Large intestine (tissue), 3 donors: ENCODE results near the gene HDGFL2. TPM values are rescaled to one million over a fixed set of nuclear protein-coding genes. Genes with fewer than 3 reads are reported as not detected.

Source experiments
- DNase-seq, 2 donors: peaks; one replicate each; pipeline versions ENCODE4 v3.0.0 to v3.0.0-alpha.2; 2013
- H3K27ac ChIP-seq: one replicate; pipeline ENCODE4 v1.5.1; 2013; ENCODE audit warnings: low read length
- H3K27me3 ChIP-seq: 2 replicates; pipeline ENCODE4 v1.6.1; 2013; ENCODE audit warnings: low read length; ENCODE audit not compliant: control insufficient read depth, insufficient read depth
- H3K36me3 ChIP-seq: 2 replicates; pipeline ENCODE4 v1.6.1; 2013; ENCODE audit warnings: low read length; ENCODE audit not compliant: control insufficient read depth, insufficient read depth
- H3K4me1 ChIP-seq: one replicate; pipeline ENCODE4 v1.6.1; 2013; ENCODE audit warnings: low read length; ENCODE audit not compliant: control insufficient read depth, insufficient read depth
- H3K4me3 ChIP-seq: one replicate; pipeline ENCODE4 v1.5.1; 2013; ENCODE audit warnings: low read length
- H3K9me3 ChIP-seq: one replicate; pipeline ENCODE4 v1.6.1; 2013; ENCODE audit warnings: mild to moderate bottlenecking, low read depth, low read length, moderate library complexity; ENCODE audit not compliant: control insufficient read depth
- WGBS: methylation state at CpG from one replicate; pipeline ENCODE4 v1.1.5; 2013; ENCODE audit warnings: low lambda C conversion rate; ENCODE audit not compliant: insufficient coverage; 5-methylcytosine and 5-hydroxymethylcytosine counted together
- polyA plus RNA-seq: library from polyadenylated mRNA; unstranded; fragments of 120-200 nt; gene quantifications from one replicate; pipeline ENCODE4 v1.2.1, GENCODE V29; 2013

HDGFL2 gene
- polyA plus RNA-seq, 1 donor: 45.6 TPM

DNA sequence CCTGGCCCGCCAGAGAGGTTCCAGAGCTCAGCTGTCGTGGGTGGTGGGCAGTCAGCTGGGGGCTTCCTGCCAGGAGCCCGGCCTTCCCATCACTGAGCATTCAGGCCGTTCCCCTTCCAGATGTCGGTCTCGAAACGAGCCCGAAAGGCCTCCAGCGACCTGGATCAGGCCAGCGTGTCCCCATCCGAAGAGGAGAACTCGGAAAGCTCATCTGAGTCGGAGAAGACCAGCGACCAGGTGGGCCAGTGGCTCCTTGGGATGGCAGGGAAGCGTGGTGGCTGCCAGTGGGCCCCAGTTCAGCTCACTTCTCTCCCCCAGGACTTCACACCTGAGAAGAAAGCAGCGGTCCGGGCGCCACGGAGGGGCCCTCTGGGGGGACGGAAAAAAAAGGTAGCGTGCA lies 19.3 kb downstream of the HDGFL2 start:
- no CpG with 5 or more reads among the region's 21 CpGs for WGBS
- H3K4me3 ChIP-seq: no peak overlapping the region
- H3K27ac ChIP-seq: no peak overlapping the region
- H3K27me3 ChIP-seq: no peaks in the 10 kb centered on the region
- H3K4me1 ChIP-seq: no peaks in the 10 kb centered on the region
- DNase-seq: no peak
- peaks cover 51% of the 10 kb centered on the region for H3K36me3 ChIP-seq
- peaks cover 9% of the 10 kb centered on the region for H3K9me3 ChIP-seq

DNA sequence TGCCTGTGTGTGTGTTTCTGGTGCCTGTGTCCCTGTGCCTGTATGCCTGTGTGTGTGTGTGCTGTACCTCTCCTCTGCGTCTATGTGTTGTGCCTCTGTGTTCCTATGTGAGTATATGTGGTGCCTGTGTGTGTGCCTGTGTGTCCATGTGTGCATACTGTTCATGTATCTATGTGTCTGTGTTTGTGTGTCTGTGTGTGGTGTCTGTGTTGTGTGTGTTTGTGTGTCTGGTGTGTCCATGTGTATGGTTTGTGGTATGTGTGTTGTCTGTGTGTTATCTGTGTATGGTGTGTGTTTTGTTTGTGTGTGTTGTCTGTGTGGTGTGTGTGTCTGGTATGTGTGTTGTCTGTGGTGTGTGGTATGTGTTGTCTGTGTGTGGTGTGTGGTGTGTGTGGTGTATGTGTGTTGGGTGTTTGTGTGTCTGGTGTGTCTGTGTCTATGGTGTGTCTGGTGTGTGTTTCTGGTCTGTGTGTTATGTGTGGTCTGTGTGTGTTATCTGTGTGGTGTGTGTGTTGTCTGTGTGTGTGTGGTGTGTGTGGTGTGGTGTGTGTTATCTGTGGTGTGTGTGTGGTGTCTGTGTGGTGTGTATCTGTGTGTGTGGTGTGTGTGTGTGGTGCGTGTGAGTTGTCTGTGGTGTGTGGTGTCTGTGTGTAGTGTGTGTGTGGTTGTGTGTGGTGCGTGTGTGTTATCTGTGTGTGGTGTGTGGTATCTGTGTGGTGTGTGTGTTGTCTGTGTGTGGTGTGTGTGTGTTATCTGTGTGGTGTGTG lies 20.4 kb downstream of the HDGFL2 start:
- DNase-seq: no peak
- Histone ChIP-seq H3K9me3 (peaks cover 9% of the 10 kb centered on the region), H3K27ac (no peak overlapping the region), H3K36me3 (peaks cover 54% of the 10 kb centered on the region), H3K4me1 (no peaks in the 10 kb centered on the region), H3K27me3 (no peaks in the 10 kb centered on the region), H3K4me3 (no peak overlapping the region)
- no CpG with 5 or more reads among the region's 3 CpGs for WGBS

DNA sequence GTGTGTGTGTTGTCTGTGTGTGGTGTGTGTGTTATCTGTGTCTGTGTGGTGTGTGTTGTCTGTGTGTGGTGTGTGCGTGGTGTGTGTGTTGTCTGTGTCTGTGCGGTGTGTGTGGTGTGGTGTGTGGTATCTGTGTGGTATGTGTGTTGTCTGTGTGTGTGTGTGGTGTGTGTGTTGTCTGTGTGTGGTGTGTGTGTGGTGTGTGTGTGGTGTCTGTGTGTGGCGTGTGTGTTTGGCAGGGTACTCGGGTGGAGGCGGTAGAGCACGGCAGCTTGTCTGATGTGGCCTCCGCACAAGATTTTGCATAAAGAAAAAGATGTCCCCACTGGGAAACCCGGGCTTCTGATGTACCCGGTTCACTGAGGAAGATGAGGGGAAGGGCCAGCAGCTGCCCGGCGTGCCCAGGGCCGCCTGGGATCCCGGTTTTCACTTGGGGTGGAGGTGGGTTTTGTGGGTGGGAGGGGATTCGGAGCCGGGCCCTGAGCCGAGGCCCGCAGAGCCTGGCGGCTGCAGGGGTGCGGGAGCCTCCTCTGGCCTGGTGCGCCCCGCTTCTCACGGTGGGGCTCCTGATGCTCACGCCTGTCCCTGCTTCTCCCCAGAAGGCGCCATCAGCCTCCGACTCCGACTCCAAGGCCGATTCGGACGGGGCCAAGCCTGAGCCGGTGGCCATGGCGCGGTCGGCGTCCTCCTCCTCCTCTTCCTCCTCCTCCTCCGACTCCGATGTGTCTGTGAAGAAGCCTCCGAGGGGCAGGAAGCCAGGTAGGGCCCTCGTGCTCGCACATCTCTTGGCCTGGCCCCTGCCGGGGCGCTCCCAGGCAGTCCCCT lies 21.2 kb downstream of the HDGFL2 start:
- Histone ChIP-seq H3K4me1 (no peaks in the 10 kb centered on the region), H3K4me3 (no peak overlapping the region), H3K9me3 (peaks cover 9% of the 10 kb centered on the region), H3K36me3 (peaks cover 57% of the 10 kb centered on the region), H3K27me3 (no peaks in the 10 kb centered on the region), H3K27ac (no peak overlapping the region)
- WGBS: no CpG with 5 or more reads among the region's 41 CpGs
- DNase-seq: no peak

DNA sequence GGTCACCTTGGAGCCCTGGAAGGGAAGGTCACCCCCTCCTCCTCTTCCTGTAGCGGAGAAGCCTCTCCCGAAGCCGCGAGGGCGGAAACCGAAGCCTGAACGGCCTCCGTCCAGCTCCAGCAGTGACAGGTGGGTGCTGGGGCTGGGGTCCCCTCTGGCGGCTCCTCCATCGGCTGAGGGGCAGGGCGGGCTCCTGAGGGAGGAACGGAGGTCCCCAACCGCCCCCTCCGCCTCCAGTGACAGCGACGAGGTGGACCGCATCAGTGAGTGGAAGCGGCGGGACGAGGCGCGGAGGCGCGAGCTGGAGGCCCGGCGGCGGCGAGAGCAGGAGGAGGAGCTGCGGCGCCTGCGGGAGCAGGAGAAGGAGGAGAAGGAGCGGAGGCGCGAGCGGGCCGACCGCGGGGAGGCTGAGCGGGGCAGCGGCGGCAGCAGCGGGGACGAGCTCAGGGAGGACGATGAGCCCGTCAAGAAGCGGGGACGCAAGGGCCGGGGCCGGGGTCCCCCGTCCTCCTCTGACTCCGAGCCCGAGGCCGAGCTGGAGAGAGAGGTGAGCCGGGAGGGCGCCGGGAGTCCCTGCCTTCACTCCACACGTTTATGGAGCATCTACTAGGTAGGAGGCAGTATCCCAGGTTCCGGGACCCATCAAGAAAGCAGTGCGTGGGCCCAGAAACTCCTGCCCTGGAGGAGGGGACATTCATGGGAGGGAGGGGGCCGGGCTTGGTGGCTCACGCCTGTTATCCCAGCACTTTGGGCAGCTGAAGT lies 22.0 kb downstream of the HDGFL2 start:
- H3K9me3 ChIP-seq: peaks cover 9% of the 10 kb centered on the region
- peaks cover 58% of the 10 kb centered on the region for H3K36me3 ChIP-seq
- no peaks in the 10 kb centered on the region for H3K4me1 ChIP-seq
- DNase-seq: no peak
- no peak overlapping the region for H3K4me3 ChIP-seq
- H3K27me3 ChIP-seq: no peaks in the 10 kb centered on the region
- no CpG with 5 or more reads among the region's 61 CpGs for WGBS
- no peak overlapping the region for H3K27ac ChIP-seq

DNA sequence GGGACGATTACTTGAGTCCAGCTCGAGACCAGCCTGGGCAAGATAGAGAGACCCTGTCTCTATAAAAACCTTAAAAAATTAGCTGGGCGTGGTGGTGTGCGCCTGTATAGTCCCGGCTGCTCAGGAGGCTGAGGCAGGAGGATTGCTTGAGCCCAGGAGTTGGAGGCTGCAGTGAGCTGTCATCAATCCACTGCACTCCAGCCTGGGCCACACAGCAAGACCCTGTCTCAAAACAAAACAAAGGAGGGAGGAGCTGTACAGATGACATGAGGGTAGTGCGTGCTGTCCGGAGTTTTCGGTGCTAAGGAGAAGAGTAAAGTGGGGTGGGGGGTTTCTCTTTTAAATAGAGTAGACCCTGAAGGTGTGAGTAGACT lies 22.6 kb downstream of the HDGFL2 start:
- WGBS: 100% methylated on average over 1 of the region's 8 CpGs
- H3K9me3 ChIP-seq: peaks cover 9% of the 10 kb centered on the region

DNA sequence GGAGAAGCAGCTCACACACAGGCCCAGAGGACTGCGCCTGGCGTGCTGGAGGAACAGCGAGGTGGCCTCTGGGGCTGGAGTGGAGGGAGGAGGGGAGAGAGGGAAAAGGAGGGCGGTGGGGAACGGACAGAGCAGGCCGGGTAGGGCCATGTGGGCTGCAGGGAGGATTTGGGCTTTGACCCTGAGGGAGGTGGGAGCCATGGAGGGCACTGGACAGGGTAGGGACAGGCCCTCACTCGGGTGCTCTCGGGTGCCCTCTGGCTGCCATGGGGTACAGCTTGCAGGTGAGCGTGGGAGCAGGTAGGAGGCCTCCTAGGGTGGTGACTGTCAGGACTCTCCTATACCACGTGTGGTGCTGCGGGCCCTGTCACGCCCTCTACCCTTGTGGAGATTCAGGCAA lies 23.4 kb downstream of the HDGFL2 start:
- Histone ChIP-seq H3K27ac (no peak overlapping the region), H3K36me3 (peaks cover 58% of the 10 kb centered on the region), H3K27me3 (no peaks in the 10 kb centered on the region), H3K4me1 (no peaks in the 10 kb centered on the region), H3K4me3 (no peak overlapping the region), H3K9me3 (peaks cover 9% of the 10 kb centered on the region)
- 100% methylated on average over 1 of the region's 12 CpGs for WGBS
- no peak for DNase-seq

More for the DNA sequence above, 22.6 kb downstream of the HDGFL2 start:
- Histone ChIP-seq H3K27me3 (no peaks in the 10 kb centered on the region), H3K27ac (no peak overlapping the region), H3K4me1 (no peaks in the 10 kb centered on the region), H3K36me3 (peaks cover 60% of the 10 kb centered on the region), H3K4me3 (no peak overlapping the region)
- no peak for DNase-seq

DNA sequence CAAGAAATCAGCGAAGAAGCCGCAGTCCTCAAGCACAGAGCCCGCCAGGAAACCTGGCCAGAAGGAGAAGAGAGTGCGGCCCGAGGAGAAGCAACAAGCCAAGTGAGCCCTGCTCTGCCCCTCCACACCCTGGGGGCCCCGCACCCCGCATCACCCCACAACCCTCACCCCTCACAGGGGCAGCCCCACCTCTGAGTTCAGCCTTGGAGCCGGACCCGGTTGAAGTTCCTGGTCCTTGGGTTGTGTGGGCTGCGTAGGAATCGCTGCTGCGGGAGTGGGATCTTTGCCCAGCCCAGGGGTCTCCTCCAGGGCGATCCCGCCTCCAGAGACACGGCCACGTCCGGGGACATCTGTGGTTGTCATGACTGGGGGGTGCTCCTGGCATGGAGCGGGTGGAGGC lies 24.2 kb downstream of the HDGFL2 start:
- Histone ChIP-seq H3K4me1 (no peaks in the 10 kb centered on the region), H3K36me3 (peaks cover 63% of the 10 kb centered on the region), H3K9me3 (peaks cover 9% of the 10 kb centered on the region), H3K4me3 (no peak overlapping the region), H3K27ac (no peak overlapping the region), H3K27me3 (no peaks in the 10 kb centered on the region)
- no peak for DNase-seq
- no CpG with 5 or more reads among the region's 18 CpGs for WGBS

DNA sequence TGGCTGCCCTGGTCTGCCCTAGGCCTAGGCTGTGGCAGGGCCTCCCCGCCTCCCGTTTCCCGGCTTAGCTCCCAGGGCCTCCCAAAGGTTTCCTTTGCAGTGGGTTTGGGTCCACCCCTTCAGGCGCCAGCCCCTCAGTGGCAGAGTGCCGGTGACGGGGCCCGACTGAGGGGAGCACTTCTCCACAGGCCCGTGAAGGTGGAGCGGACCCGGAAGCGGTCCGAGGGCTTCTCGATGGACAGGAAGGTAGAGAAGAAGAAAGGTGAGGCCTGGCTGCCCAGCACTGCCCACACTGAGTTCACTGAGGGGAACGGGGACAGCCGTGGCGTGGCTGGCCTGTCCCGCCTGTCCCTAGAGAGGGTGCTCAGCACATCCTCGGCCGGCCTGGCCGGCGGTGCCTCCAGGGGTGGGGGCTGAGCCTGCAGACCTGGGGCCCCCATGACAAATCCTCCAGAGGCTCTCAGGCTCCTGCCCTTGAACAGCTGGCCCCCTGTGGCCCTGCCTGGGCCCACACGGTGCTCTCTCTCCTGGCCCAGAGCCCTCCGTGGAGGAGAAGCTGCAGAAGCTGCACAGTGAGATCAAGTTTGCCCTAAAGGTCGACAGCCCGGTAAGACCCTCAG lies 25.8 kb downstream of the HDGFL2 start:
- Histone ChIP-seq H3K36me3 (peaks cover 70% of the 10 kb centered on the region), H3K27ac (no peak overlapping the region), H3K4me3 (no peak overlapping the region), H3K4me1 (no peaks in the 10 kb centered on the region), H3K9me3 (peaks cover 7% of the 10 kb centered on the region), H3K27me3 (no peaks in the 10 kb centered on the region)
- no peak for DNase-seq
- WGBS: no CpG with 5 or more reads among the region's 25 CpGs

DNA sequence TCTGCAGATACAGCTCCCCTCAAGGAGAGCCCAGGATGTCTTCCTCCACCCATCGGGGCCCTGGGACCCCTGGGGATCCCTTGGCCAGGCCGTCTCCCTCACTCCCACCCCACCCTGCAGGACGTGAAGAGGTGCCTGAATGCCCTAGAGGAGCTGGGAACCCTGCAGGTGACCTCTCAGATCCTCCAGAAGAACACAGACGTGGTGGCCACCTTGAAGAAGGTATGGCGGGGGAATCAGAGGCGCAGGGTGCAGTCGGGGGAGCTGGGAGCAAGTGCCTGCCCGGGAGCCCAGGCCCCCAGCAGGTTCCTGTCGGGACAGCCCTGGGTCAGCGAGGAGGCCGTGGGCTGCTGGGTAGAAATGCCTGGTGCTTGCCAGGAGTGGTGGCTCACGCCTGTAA lies 26.6 kb downstream of the HDGFL2 start:
- Histone ChIP-seq H3K36me3 (peaks cover 63% of the 10 kb centered on the region), H3K27me3 (no peaks in the 10 kb centered on the region), H3K9me3 (peaks cover 3% of the 10 kb centered on the region), H3K4me1 (no peaks in the 10 kb centered on the region), H3K4me3 (no peak overlapping the region), H3K27ac (no peak overlapping the region)
- WGBS: no CpG with 5 or more reads among the region's 12 CpGs
- DNase-seq: no peak

DNA sequence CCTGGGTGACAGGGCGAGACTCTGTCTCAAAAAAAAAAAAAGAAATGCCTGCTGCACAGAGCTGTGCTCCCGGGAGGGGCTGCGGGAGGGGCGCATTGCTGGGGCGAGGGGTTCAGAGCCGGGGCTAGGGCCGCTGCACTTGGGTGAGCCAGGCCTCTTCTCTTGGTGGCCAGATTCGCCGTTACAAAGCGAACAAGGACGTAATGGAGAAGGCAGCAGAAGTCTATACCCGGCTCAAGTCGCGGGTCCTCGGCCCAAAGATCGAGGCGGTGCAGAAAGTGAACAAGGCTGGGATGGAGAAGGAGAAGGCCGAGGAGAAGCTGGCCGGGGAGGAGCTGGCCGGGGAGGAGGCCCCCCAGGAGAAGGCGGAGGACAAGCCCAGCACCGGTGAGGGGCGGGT lies 27.2 kb downstream of the HDGFL2 start:
- Histone ChIP-seq H3K27ac (no peak overlapping the region), H3K27me3 (no peaks in the 10 kb centered on the region), H3K4me3 (no peak overlapping the region), H3K36me3 (peaks cover 59% of the 10 kb centered on the region), H3K4me1 (no peaks in the 10 kb centered on the region), H3K9me3 (no peaks in the 10 kb centered on the region)
- 97% methylated on average over 5 of the region's 23 CpGs for WGBS
- DNase-seq: no peak
